MV-4-11 (cell line): ENCODE results near the gene ARHGEF28.

Experiments
- DNase-seq: peaks from one replicate; lab custom pipeline; 2025; lab: John Stamatoyannopoulos, UW

ARHGEF28 gene

GRCh38 chr5:73623901-73624404 is 2.0 kb upstream of the ARHGEF28 start:
- DNase-seq = no peak

GRCh38 chr5:73624888-73625287 is 1.1 kb upstream of the ARHGEF28 start:
- DNase-seq = no peak

- DNase-seq = no peak
Observed at GRCh38 chr5:73625372-73625943, 538 bp upstream of the ARHGEF28 start.

- no peak for DNase-seq
Observed at GRCh38 chr5:73626814-73627313, 868 bp downstream of the ARHGEF28 start.

GRCh38 chr5:73629456-73629855 is 3.5 kb downstream of the ARHGEF28 start:
- no peak for DNase-seq

GRCh38 chr5:73630765-73631164 is 4.8 kb downstream of the ARHGEF28 start:
- DNase-seq = no peak

- DNase-seq = no peak
Observed at GRCh38 chr5:73631500-73631899, 5.5 kb downstream of the ARHGEF28 start.

GRCh38 chr5:73633060-73633459 is 7.1 kb downstream of the ARHGEF28 start:
- DNase-seq = no peak

- DNase-seq = no peak
Observed at GRCh38 chr5:73636408-73636807, 10.4 kb downstream of the ARHGEF28 start.

GRCh38 chr5:73637565-73637964 is 11.6 kb downstream of the ARHGEF28 start:
- DNase-seq = no peak

- no peak for DNase-seq
Observed at GRCh38 chr5:73638344-73639095, 12.5 kb downstream of the ARHGEF28 start.

- peak; percentile 1 for DNase-seq
Observed at GRCh38 chr5:73640861-73641320, 14.9 kb downstream of the ARHGEF28 start.

- DNase-seq = no peak
Observed at GRCh38 chr5:73641811-73642210, 15.8 kb downstream of the ARHGEF28 start.

GRCh38 chr5:73642344-73642743 is 16.3 kb downstream of the ARHGEF28 start:
- DNase-seq = no peak

GRCh38 chr5:73644385-73644963 is 18.5 kb downstream of the ARHGEF28 start:
- no peak for DNase-seq

GRCh38 chr5:73647721-73648120 is 21.7 kb downstream of the ARHGEF28 start:
- DNase-seq = no peak

- no peak for DNase-seq
Observed at GRCh38 chr5:73648515-73648914, 22.5 kb downstream of the ARHGEF28 start.

- DNase-seq = no peak
Observed at GRCh38 chr5:73649926-73650325, 23.9 kb downstream of the ARHGEF28 start.

- no peak for DNase-seq
Observed at GRCh38 chr5:73652391-73652790, 26.4 kb downstream of the ARHGEF28 start.

GRCh38 chr5:73654171-73654811 is 28.3 kb downstream of the ARHGEF28 start:
- DNase-seq = no peak

GRCh38 chr5:73654819-73655318 is 28.9 kb downstream of the ARHGEF28 start:
- no peak for DNase-seq

GRCh38 chr5:73655521-73656160 is 29.6 kb downstream of the ARHGEF28 start:
- no peak for DNase-seq
